Measurements from ENCODE around the gene LIPC. TPM values are rescaled to one million over a fixed set of nuclear protein-coding genes. Genes with fewer than 3 reads are reported as not detected.
A peak's percentile ranks its signal among the peaks of the same experiment; 100 is the strongest.

LIPC gene
- total and polyA plus RNA-seq, 8 donors = 0.11 to 1.0 (median 0.60) TPM

DNA sequence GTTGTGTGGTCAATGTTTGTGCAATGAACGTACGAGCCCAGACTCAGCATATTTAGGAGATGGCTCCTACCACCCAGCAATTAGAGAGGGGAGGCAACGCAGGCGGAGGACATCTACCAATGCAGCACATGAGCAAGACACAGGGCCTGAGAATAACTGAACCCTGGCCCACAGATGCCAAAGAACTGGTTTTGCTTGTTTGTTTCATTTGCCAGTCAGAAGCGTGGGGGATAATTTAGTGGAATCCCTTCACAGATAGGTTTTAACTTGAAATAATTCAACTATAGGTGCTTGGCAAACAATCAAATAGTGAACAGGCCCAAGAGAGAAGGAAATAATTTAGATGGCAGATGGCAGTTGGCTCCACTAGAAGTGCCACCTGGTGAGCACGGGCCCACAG, 54.8 kb downstream of the LIPC start:
- Histone ChIP-seq H3K27me3 (no peaks in the 10 kb centered on the region), H3K27ac (peak overlapping the region in 1 of 2 donors; percentile 83), H3K4me1 (peaks cover 0 to 33% of the 10 kb centered on the region in 2 donors), H3K9me3 (peaks cover 0 to 5% of the 10 kb centered on the region in 2 donors), H3K4me3 (no peak overlapping the region), H3K36me3 (no peaks in the 10 kb centered on the region)
- intact Hi-C loops (cut with DNase I) = no loop called here
- DNase-seq (no peak), ATAC-seq (no peak)
- no peak for TF ChIP-seq CTCF (IDR thresholded peaks at IDR 0.05)

GRCh38 chr15:58487041-58487723, 55.4 kb downstream of the LIPC start:
- H3K4me1 ChIP-seq = peaks cover 0 to 33% of the 10 kb centered on the region in 2 donors
- H3K4me3 ChIP-seq = no peak overlapping the region
- H3K27ac ChIP-seq = no peak overlapping the region
- no peak for DNase-seq
- peaks cover 0 to 5% of the 10 kb centered on the region in 2 donors for H3K9me3 ChIP-seq
- ATAC-seq = no peak
- no peak for TF ChIP-seq CTCF (IDR thresholded peaks at IDR 0.05)
- H3K36me3 ChIP-seq = no peaks in the 10 kb centered on the region
- H3K27me3 ChIP-seq = no peaks in the 10 kb centered on the region
- intact Hi-C loops (cut with DNase I) = no loop called here

- H3K9me3 ChIP-seq = peaks cover 0 to 5% of the 10 kb centered on the region in 2 donors
- H3K4me1 ChIP-seq = peaks cover 0 to 33% of the 10 kb centered on the region in 2 donors
- intact Hi-C loops (cut with DNase I) = no loop called here
- H3K4me3 ChIP-seq = no peak overlapping the region
- no peak overlapping the region for H3K27ac ChIP-seq
- DNase-seq (no peak), ATAC-seq (no peak)
- no peaks in the 10 kb centered on the region for H3K36me3 ChIP-seq
- no peak for TF ChIP-seq CTCF (IDR thresholded peaks at IDR 0.05)
- no peaks in the 10 kb centered on the region for H3K27me3 ChIP-seq
These were observed 55.9 kb downstream of the LIPC start for GRCh38 chr15:58487724-58488120.

- TF ChIP-seq CTCF (IDR thresholded peaks at IDR 0.05) = no peak
- DNase-seq (no peak), ATAC-seq (peak; percentile 23)
- H3K4me1 ChIP-seq = peaks cover 0 to 23% of the 10 kb centered on the region in 2 donors
- H3K4me3 ChIP-seq = no peak overlapping the region
- intact Hi-C loops (cut with DNase I) = no loop called here
- H3K27me3 ChIP-seq = no peaks in the 10 kb centered on the region
- H3K9me3 ChIP-seq = peaks cover 0 to 5% of the 10 kb centered on the region in 2 donors
- H3K27ac ChIP-seq = no peak overlapping the region
- H3K36me3 ChIP-seq = no peaks in the 10 kb centered on the region
These were observed 57.7 kb downstream of the LIPC start for GRCh38 chr15:58489289-58490085.

All from left lung (tissue), 10 donors.